ENCODE measurements around the gene PMF1. TPM values are rescaled to one million over a fixed set of nuclear protein-coding genes. Genes with fewer than 3 reads are reported as not detected.

The PMF1 gene
- total RNA-seq, 2 donors from 2014 or later: 119 TPM

GRCh38 chr1:156172696-156173470, 39.9 kb upstream of the PMF1 start:
- no peak overlapping the region for H3K4me3 ChIP-seq (ENCODE audit: low read length)
- no peak overlapping the region for H3K27ac Mint-ChIP-seq
- no peaks in the 10 kb centered on the region for H3K9me3 ChIP-seq (ENCODE audit: control insufficient read depth, low read length)
- H3K4me1 ChIP-seq (ENCODE audit: control insufficient read depth, insufficient read depth, low read length): no peaks in the 10 kb centered on the region
- TF ChIP-seq, protein P1, sequence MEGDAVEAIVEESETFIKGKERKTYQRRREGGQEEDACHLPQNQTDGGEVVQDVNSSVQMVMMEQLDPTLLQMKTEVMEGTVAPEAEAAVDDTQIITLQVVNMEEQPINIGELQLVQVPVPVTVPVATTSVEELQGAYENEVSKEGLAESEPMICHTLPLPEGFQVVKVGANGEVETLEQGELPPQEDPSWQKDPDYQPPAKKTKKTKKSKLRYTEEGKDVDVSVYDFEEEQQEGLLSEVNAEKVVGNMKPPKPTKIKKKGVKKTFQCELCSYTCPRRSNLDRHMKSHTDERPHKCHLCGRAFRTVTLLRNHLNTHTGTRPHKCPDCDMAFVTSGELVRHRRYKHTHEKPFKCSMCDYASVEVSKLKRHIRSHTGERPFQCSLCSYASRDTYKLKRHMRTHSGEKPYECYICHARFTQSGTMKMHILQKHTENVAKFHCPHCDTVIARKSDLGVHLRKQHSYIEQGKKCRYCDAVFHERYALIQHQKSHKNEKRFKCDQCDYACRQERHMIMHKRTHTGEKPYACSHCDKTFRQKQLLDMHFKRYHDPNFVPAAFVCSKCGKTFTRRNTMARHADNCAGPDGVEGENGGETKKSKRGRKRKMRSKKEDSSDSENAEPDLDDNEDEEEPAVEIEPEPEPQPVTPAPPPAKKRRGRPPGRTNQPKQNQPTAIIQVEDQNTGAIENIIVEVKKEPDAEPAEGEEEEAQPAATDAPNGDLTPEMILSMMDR (conservative IDR thresholded peaks at IDR 0.05): peak; percentile 68
- H3K9ac ChIP-seq (ENCODE audit: extremely low read depth, low read length, poor library complexity, severe bottlenecking): no peak overlapping the region
- H3K27ac ChIP-seq (ENCODE audit: low read depth, low read length): no peak overlapping the region
- H3K9me3 Mint-ChIP-seq: peaks cover 2% of the 10 kb centered on the region
- DNase-seq: peak; percentile 81
- H3K27me3 ChIP-seq (ENCODE audit: control insufficient read depth, insufficient read depth, low read length, poor library complexity, severe bottlenecking): no peaks in the 10 kb centered on the region
- peaks cover 5% of the 10 kb centered on the region for H3K36me3 Mint-ChIP-seq (ENCODE audit: low read depth)
- no peak overlapping the region for H3K4me3 Mint-ChIP-seq
- 80 to 94% methylated on average over 3 to 9 of the region's 9 CpGs for WGBS, 2 experiments (ENCODE audit: insufficient coverage in 1 of 2, insufficient read length in 1 of 2)
- H3K36me3 ChIP-seq (ENCODE audit: control insufficient read depth, insufficient read depth, low read length): no peaks in the 10 kb centered on the region
- peaks cover 10% of the 10 kb centered on the region for H3K4me1 Mint-ChIP-seq
- H3K27me3 Mint-ChIP-seq (ENCODE audit: insufficient read depth): no peaks in the 10 kb centered on the region

- Mint-ChIP-seq H3K9me3 (no peaks in the 10 kb centered on the region), H3K4me1 (peaks cover 23% of the 10 kb centered on the region), H3K27me3 (ENCODE audit: insufficient read depth) (no peaks in the 10 kb centered on the region), H3K27ac (peak overlapping the region; percentile 26), H3K4me3 (no peak overlapping the region), H3K36me3 (ENCODE audit: low read depth) (no peaks in the 10 kb centered on the region)
- TF ChIP-seq, protein P1 (conservative IDR thresholded peaks at IDR 0.05): no peak
- Histone ChIP-seq H3K27me3 (ENCODE audit: control insufficient read depth, insufficient read depth, low read length, poor library complexity, severe bottlenecking) (no peaks in the 10 kb centered on the region), H3K4me3 (ENCODE audit: low read length) (no peak overlapping the region), H3K4me1 (ENCODE audit: control insufficient read depth, insufficient read depth, low read length) (no peaks in the 10 kb centered on the region), H3K36me3 (ENCODE audit: control insufficient read depth, insufficient read depth, low read length) (no peaks in the 10 kb centered on the region), H3K9me3 (ENCODE audit: control insufficient read depth, low read length) (no peaks in the 10 kb centered on the region), H3K9ac (ENCODE audit: extremely low read depth, low read length, poor library complexity, severe bottlenecking) (no peak overlapping the region), H3K27ac (ENCODE audit: low read depth, low read length) (no peak overlapping the region)
- DNase-seq: no peak
- 94 to 96% methylated on average over 4 to 12 of the region's 12 CpGs for WGBS, 2 experiments (ENCODE audit: insufficient coverage in 1 of 2, insufficient read length in 1 of 2)
These were observed 36.1 kb upstream of the PMF1 start for GRCh38 chr1:156176610-156177210.

- Mint-ChIP-seq H3K4me3 (no peak overlapping the region), H3K27ac (peak overlapping the region; percentile 75), H3K4me1 (peaks cover 30% of the 10 kb centered on the region), H3K27me3 (ENCODE audit: insufficient read depth) (no peaks in the 10 kb centered on the region), H3K36me3 (ENCODE audit: low read depth) (no peaks in the 10 kb centered on the region), H3K9me3 (no peaks in the 10 kb centered on the region)
- 87 to 88% methylated on average over 6 to 7 of the region's 7 CpGs for WGBS, 2 experiments (ENCODE audit: insufficient coverage in 1 of 2, insufficient read length in 1 of 2)
- H3K27ac ChIP-seq (ENCODE audit: low read depth, low read length): no peak overlapping the region
- no peaks in the 10 kb centered on the region for H3K4me1 ChIP-seq (ENCODE audit: control insufficient read depth, insufficient read depth, low read length)
- TF ChIP-seq, protein P1 (conservative IDR thresholded peaks at IDR 0.05): no peak
- H3K9ac ChIP-seq (ENCODE audit: extremely low read depth, low read length, poor library complexity, severe bottlenecking): no peak overlapping the region
- no peaks in the 10 kb centered on the region for H3K9me3 ChIP-seq (ENCODE audit: control insufficient read depth, low read length)
- no peak overlapping the region for H3K4me3 ChIP-seq (ENCODE audit: low read length)
- no peaks in the 10 kb centered on the region for H3K36me3 ChIP-seq (ENCODE audit: control insufficient read depth, insufficient read depth, low read length)
- DNase-seq: no peak
- H3K27me3 ChIP-seq (ENCODE audit: control insufficient read depth, insufficient read depth, low read length, poor library complexity, severe bottlenecking): no peaks in the 10 kb centered on the region
These were observed 34.7 kb upstream of the PMF1 start for GRCh38 chr1:156177919-156178654.
